NCI-H1417 (cell line): ENCODE results near the gene C3orf52.
A peak's percentile ranks its signal among the peaks of the same experiment; 100 is the strongest.

Experiments
- DNase-seq, 3 experiments: peaks; one replicate each; lab custom pipeline; 2025; lab: John Stamatoyannopoulos, UW

C3orf52 gene

GRCh38 chr3:112086875-112087524 is 811 bp downstream of the C3orf52 start:
- DNase-seq, result peak in 2 of 3 experiments; percentile 48 to 49

DNA sequence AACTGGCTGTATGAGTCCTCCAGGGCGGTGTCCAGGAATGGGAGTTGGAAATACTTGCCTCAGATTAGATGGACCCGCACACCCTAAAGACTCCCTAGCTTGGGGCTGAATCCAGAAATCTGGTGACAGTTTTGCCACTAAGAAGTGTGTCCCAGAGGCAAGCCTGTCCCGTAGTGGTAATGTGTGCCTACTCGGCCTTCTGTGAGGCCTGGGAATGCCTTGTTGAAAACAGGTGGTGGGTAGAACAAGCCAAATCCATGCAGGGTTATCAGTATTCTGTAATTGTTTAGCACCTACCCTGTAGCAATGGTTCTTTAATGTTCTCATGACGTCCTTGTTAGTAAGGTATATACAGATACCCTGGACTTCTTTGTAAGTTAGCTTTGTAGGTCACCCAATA is 1.6 kb downstream of the C3orf52 start:
- no peak for DNase-seq

- no peak for DNase-seq
Measured at GRCh38 chr3:112088944-112089343, 2.8 kb downstream of the C3orf52 start.

DNA sequence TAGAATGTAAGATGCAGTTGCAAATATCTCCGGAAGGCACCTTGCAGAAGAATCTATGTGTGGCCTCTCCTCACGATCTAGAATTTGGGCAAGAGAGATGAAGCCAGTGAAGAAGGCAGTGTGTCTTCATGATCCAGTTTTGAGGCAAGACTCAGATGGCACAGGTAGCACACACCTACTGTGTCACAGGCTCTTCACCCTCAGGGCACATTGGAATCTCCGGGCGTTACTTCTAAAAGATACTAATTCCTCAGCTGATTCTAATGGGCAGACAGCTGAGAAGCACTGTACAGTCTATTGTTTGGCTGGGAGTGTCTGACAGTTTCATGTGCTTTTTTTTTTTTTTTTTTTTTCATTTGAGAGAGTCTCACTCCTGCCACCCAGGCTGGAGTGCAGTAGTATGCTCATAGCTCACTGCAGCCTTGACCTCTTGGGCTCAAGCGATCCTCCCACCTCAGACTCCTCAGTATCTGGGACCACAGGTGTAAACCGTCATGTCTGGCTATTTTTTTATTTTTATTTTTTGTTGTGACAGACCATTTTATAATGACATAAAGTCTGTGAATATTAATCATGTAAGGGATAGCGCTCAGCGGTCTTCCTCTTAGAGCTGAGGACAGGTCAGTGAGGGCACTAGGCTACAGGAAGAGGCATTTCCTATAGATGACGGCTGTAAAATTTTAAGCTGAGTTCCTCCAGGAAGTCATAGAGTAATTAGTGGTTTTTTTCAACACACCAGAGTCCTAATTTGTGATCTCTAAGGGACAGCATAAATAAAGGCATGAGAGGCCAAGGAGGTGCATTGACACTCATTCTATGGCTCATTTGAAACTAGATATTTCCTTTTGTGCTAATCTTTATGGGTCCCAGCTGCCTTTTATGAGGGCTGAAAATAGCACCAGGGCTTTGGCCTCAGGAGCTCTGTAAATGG is 4.0 kb downstream of the C3orf52 start:
- DNase-seq, result peak in 2 of 3 experiments; percentile 53 to 71

DNA sequence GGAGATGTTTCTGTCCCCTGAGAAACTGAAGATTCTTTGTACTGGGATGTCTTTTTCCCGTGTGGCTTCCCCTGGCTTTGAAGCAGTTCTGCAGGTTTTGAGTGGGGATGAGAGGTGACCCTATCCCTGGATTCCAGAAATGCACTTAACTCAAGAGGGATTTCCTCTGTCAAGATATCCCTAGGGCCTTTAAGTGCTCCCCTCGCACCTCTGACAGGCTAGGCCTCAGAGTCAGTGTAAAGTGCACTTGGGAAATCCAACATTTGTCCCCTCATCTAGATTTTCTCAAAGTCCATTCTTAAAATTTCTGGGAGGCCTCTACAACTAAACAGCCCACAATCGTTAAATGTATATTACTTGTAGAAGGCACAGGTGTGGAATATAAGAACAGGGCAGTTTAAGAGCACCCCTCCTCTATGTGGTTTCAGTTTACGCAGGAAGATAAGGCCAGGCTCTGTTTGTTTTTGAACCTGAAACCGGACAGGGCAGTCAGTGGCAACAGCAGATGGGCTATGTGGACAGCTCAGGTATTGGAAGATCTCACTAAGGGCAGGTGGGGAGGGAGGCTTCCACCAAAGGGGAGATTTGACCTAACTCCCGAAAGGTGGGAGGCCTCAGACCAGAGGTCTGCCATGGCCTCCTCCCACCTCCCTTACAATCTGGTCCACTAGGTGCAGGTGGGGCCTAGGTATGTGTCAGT is 4.8 kb downstream of the C3orf52 start:
- DNase-seq, result peak in 2 of 3 experiments; percentile 40 to 71

DNA sequence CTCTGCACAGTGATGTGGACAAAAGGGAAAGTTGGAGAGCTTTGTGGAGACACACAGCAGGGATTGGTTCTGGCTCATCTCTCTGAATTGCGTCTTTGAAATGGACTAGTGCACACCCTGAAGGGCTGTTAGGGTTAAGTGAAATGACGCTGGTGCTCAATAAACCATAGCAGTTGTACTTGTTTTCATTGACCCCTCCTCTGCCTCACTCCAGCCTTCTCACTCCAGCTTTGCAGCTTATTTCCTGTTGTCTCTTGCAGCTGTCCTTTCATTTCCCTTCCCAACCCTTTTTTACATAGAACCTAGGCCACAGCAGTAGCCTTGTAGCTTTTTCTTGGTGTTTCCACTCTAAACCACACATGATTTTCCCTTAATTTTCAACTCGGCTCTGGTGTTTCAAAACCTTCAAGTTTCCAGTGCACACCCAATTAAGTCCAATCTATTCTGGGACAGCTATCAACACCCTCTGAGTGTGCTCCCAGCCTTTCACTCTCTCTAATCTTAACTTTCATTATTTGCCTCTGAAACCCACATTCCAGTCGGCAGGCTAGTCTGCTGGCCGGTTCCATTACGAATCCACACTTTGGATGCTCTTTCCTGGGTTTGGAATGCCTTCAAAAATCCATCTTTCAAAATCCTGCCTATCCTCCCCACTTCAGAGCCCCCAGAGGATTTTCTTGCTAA is 6.4 kb downstream of the C3orf52 start:
- DNase-seq, result no peak

GRCh38 chr3:112093180-112093522 is 7.0 kb downstream of the C3orf52 start:
- no peak for DNase-seq

DNA sequence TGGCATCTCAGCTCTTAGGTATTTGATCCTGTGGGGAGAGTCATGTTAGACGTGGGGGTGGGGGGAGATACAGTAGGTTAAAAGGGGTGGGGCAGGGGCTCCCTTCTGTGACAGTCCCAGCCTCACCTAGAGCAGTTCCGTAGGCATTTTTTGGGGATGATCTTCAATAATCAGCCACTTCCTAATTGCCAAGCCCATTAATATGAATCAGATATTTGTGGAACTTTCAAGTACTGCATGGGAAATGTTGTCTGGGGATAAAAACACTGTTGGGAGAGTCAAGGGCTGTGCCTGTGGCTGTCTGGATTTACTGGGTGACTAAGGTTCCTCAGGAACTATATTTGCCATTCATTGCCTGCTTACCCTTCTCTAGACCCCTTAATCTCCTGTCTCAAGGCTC is 9.5 kb downstream of the C3orf52 start:
- no peak for DNase-seq

DNA sequence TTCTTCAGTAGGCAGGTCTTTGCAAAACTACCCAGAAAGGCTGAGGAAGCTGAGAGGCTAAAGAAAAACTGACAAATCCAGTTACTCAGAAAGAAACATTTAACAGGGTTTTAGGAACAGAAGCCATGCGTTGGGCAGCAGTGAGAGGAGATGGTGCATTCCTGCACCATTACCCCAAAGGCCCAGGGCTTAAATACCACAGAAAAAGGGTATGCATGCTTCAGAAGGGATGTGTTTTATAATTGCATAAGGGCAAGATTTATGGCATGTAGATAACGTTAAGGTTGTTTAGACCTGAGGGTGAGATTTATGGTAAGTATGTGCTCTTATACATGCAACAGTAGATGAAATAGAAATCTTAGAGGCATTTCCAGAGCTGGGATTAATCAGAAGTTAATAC is 10.0 kb downstream of the C3orf52 start:
- no peak for DNase-seq

GRCh38 chr3:112097378-112097777 is 11.2 kb downstream of the C3orf52 start:
- DNase-seq, result peak; percentile 22 to 55 (median 55)

GRCh38 chr3:112101916-112102315 is 15.7 kb downstream of the C3orf52 start:
- DNase-seq, result peak in 2 of 3 experiments; percentile 25 to 67

DNA sequence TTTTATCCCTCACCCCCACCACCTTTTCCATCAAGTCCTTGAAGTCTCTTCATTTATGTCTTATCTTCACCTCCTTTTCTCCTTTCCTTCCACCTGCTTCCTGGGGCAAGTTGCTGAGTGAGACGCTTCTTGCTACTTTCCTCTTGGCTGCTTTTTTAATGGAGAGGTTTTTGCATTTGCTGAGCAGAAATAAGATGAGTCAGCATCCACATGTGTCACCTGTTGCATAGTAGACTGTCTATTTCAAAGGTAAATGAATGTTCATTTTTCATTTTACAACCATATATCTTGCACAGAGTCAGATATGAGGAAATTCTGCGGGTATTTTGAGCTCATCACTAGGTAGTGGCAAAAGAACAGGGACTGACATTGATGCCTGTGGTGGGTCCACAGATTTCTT is 18.6 kb downstream of the C3orf52 start:
- no peak for DNase-seq

DNA sequence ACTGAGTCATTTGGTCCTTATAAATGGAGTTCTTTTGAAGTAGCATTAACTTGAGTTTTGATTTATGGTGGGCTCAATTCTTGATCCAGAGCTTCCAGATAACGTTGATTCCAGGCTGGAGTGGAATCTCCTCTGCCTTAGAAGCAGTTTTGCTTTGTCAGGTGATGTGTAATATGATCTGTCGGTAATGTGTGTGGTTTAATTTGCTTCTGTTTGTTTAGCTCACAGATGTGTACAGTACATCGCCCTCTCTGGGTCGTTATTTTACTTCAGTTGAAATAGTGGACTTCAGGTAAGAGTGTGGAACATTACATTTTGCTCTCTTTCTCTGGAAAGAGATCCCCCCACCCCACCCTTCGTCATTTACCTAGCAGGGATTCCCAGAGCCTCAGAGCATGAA is 23.1 kb downstream of the C3orf52 start:
- peak; percentile 62 to 85 (median 66) for DNase-seq

GRCh38 chr3:112111785-112112402 is 25.7 kb downstream of the C3orf52 start:
- DNase-seq, result peak; percentile 45 to 85 (median 48)

DNA sequence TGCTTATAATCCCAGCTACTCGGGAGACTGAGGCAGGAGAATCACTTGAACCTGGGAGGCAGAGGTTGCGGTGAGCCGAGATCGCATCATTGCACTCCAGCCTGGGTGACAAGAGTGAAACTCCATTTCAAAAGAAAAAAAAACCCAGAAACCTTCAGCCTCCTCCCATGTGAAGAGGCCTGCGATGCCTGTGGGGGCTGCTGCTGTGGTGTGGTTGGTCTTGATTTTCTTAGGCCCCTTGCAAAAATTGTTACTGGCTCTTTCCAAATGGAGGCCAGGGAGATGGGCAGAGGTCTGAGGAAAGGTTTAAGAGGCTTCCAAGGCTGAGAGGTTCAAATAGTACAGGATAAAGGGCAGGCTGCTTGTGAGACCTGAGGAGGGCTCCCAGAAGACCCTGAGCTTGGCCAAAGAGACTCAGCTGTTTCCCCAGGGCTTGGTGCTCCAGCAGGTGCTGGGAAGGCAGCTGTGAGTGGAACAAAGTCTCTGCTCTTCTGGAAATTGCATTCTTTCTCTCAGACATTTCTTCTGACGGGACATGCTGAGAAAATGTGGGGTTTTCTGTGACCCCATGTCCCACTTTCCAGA is 28.5 kb downstream of the C3orf52 start:
- no peak for DNase-seq

DNA sequence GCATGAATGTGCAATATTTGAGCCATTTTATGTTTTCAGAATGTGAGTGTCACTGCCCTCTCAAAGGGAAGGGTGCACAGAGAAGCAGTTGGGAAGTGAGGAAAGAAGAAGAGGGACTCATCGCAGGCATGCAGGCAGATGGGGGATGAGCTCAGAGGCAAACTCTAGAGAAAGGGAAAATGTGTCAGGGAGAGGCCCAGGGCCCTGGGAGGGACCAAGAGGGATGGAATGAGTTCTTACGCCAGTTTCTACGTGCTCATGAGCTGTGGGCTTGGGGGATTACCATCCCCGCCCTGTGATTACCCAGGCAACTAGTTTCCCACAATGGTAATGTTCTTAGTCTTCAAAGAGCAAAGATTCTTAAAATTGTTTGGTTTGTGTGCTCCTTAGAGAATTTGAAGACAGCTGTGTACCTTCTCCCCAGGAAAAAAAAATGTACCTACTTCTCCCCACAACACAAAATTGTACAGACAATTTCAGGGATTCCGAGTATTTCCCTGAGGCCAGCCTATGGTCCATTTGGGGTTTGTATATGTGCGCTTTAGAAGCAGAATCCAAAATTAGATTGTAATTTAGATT is 29.1 kb downstream of the C3orf52 start:
- DNase-seq, result no peak

DNA sequence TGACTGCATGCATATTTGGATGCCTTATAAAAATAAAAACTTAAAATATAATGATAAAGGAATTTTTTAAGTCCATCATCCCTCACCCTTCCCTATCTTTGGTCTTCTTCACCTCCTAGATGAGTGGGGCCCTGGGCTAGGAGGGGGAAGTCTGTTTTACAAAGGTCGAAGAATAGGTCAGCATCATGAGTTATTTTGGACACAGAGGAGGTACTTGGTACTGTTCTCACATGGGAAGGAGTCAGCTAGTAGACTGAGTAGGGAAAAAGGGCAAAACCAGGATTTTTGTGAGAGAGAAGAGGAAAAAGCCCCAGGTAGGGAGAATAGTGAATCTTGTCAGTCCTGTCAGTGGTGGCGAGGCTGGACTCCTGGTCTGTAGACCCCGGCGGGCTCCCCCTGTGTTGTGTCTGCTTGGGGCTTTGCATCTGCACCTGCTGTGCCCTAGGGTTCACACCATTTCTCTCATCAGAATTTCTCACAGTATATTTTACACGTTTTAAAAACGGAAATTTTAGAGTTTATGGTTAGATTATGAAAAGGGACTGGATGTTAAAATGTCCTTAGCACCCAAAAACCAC is 29.7 kb downstream of the C3orf52 start:
- DNase-seq, result no peak

GRCh38 chr3:112116748-112117186 is 30.6 kb downstream of the C3orf52 start:
- DNase-seq, result no peak

- no peak for DNase-seq
Measured at GRCh38 chr3:112117415-112117814, 31.2 kb downstream of the C3orf52 start.

- DNase-seq, result no peak
Measured at GRCh38 chr3:112117841-112118571, 31.8 kb downstream of the C3orf52 start.
